Measurements from ENCODE around the gene TMEM106A. TPM values are rescaled to one million over a fixed set of nuclear protein-coding genes. Genes with fewer than 3 reads are reported as not detected.

The TMEM106A gene
- total RNA-seq, 2 donors from 2014 or later = 4.8 to 10.2 TPM

DNA sequence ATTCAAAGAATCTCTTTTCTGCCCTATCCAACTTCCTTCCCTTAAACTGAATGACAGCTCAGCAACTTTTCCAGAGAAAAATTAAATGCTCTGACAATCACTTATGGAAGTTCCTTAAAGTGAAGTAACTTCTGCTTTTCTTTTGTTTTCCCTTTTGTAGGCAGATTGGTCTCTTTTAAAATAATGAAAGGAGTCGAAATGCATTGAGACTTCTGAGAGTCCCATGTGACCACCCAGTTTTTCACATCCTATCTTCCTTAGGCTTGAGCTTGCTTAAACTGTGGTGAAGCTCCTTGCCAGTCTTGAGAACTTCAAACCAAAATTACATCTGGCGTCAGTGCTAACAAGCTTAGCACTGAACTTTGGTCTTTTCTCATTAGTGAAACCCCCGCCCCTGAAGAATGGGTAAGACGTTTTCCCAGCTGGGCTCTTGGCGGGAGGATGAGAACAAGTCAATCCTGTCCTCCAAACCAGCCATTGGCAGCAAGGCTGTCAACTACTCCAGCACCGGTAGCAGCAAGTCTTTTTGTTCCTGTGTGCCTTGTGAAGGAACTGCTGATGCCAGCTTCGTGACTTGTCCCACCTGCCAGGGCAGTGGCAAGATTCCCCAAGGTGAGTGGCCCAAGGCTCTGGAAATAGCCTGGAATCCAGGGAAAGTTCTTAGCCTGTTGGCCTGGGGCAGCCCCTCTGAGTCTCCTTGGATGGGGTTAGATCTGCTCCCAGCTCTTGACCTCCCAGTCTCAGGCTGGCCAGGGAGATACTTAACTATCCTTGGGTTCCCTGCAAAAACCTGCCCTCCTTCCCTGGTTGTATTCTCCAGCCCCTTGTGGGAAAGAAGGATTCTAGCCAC, 1.2 kb downstream of the TMEM106A start:
- intact Hi-C loops (cut with DNase I) = no loop called here
- H3K4me3 ChIP-seq = peak overlapping the region; percentile 61
- TF ChIP-seq, protein P1, sequence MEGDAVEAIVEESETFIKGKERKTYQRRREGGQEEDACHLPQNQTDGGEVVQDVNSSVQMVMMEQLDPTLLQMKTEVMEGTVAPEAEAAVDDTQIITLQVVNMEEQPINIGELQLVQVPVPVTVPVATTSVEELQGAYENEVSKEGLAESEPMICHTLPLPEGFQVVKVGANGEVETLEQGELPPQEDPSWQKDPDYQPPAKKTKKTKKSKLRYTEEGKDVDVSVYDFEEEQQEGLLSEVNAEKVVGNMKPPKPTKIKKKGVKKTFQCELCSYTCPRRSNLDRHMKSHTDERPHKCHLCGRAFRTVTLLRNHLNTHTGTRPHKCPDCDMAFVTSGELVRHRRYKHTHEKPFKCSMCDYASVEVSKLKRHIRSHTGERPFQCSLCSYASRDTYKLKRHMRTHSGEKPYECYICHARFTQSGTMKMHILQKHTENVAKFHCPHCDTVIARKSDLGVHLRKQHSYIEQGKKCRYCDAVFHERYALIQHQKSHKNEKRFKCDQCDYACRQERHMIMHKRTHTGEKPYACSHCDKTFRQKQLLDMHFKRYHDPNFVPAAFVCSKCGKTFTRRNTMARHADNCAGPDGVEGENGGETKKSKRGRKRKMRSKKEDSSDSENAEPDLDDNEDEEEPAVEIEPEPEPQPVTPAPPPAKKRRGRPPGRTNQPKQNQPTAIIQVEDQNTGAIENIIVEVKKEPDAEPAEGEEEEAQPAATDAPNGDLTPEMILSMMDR (IDR thresholded peaks at IDR 0.05) = no peak
- H3K27me3 ChIP-seq = no peaks in the 10 kb centered on the region
- no peaks in the 10 kb centered on the region for H3K9me3 ChIP-seq
- peaks cover 11% of the 10 kb centered on the region for H3K4me1 ChIP-seq
- peak; percentile 40 for DNase-seq
- peak overlapping the region; percentile 93 for H3K27ac ChIP-seq
- peak overlapping the region; percentile 91 for H3K9ac ChIP-seq (ENCODE audit: low read depth in 2 of 2, low read length in 2 of 2)
- no peaks in the 10 kb centered on the region for H3K36me3 ChIP-seq

DNA sequence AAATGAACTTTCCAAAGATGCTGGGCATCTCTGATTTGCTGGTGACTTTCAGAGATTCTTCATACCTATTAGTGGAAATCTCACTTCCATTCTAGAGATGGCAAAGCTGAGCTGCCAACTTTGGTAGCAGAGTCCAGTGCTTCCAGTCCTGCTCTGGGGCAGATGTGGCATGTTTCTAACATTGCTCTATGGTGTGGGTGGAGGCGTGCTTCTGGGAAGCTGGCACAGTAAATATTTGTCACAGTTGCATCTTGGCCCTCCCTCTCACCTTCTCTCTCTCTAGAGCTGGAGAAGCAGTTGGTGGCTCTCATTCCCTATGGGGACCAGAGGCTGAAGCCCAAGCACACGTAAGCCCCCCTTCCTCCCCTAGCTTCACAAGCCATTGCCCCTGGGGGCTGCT, 1.9 kb downstream of the TMEM106A start:
- Histone ChIP-seq H3K9ac (ENCODE audit: low read depth in 2 of 2, low read length in 2 of 2) (peak overlapping the region; percentile 9 to 12), H3K36me3 (no peaks in the 10 kb centered on the region), H3K4me3 (no peak overlapping the region), H3K27me3 (no peaks in the 10 kb centered on the region), H3K27ac (no peak overlapping the region), H3K9me3 (no peaks in the 10 kb centered on the region), H3K4me1 (peaks cover 11% of the 10 kb centered on the region)
- peak; percentile 24 for DNase-seq
- TF ChIP-seq, protein P1 (IDR thresholded peaks at IDR 0.05) = no peak
- intact Hi-C loops (cut with DNase I) = no loop called here

DNA sequence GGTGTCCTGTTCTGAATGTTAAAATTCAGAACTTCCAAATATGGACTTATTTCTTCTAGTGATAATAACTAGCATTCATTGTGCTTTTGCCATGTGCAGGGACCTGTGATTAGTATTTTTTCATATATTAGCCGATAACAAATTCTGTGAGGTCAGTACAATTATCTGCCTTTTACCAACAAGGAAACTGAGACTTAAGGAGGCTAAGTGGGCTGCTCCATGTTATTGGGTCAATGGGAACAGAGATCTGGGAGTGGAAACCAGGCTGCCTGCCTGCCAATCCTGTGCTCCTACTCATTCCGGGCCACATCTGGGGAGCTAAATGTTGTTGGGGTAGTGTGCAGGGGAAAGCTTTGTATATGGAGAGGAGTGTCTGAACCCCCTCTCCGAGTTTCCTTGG, 3.7 kb downstream of the TMEM106A start:
- TF ChIP-seq, protein P1 (IDR thresholded peaks at IDR 0.05) = no peak
- H3K4me1 ChIP-seq = peaks cover 8% of the 10 kb centered on the region
- no peak overlapping the region for H3K4me3 ChIP-seq
- intact Hi-C loops (cut with DNase I) = no loop called here
- H3K36me3 ChIP-seq = no peaks in the 10 kb centered on the region
- no peaks in the 10 kb centered on the region for H3K9me3 ChIP-seq
- H3K27me3 ChIP-seq = no peaks in the 10 kb centered on the region
- H3K9ac ChIP-seq (ENCODE audit: low read depth in 2 of 2, low read length in 2 of 2) = no peak overlapping the region
- H3K27ac ChIP-seq = no peak overlapping the region
- no peak for DNase-seq

DNA sequence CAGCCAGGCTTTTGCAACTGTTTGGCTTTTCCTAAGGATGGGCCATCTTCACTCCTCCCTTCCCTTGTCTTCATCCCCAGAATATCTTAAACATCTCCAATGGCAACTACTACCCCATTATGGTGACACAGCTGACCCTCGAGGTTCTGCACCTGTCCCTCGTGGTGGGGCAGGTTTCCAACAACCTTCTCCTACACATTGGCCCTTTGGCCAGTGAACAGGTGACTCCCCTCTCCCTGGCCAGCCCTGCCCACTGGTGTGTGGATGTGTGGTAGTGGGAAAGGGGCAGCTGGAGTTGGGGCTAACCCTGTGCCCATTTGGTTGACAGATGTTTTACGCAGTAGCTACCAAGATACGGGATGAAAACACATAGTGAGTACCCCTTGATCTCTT, 4.7 kb downstream of the TMEM106A start:
- Histone ChIP-seq H3K4me3 (no peak overlapping the region), H3K9ac (ENCODE audit: low read depth in 2 of 2, low read length in 2 of 2) (no peak overlapping the region), H3K27ac (no peak overlapping the region), H3K27me3 (no peaks in the 10 kb centered on the region), H3K4me1 (no peaks in the 10 kb centered on the region), H3K9me3 (no peaks in the 10 kb centered on the region), H3K36me3 (no peaks in the 10 kb centered on the region)
- no peak for DNase-seq
- intact Hi-C loops (cut with DNase I) = no loop called here
- TF ChIP-seq, protein P1 (IDR thresholded peaks at IDR 0.05) = no peak

DNA sequence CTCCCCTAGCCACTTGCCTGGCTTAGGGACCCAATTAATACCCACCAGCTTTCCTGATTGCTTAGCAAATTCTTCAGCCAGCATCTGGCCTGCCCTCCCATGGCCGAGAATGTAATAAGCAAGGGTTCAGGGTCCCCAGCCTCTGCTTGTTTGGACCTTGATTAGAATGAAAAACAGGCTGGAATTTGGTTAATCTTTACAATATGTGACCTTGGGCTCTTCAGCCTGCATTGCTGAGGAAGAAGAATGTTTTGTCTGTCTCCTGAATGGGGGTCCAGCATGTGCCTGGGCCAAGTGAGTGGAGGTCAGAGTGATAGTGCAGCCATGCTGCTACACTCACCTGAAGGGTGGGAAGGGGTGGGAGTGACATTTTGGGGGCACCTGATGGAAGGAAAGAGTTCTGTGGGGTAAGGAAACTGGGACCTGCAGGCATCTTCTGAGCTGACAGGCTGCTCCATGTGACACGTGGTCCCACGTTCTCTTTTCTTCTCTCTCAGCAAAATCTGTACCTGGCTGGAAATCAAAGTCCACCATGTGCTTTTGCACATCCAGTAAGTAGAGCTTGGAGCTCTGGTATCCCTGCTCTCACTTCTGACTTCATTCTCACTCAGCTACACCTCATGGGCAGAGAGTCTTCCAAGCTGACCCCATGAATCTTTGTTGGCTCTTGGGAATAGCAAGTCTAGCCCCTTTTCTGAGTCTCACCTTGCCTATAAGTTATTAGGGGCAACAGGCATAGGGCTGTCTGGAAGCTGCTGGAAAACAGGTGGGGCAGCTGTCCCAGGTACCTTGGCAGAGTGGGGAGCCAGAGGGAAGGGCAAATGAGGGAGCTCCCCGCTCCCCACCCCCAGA, 5.3 kb downstream of the TMEM106A start:
- Histone ChIP-seq H3K9me3 (no peaks in the 10 kb centered on the region), H3K4me3 (no peak overlapping the region), H3K4me1 (no peaks in the 10 kb centered on the region), H3K36me3 (no peaks in the 10 kb centered on the region), H3K27ac (no peak overlapping the region), H3K27me3 (no peaks in the 10 kb centered on the region), H3K9ac (ENCODE audit: low read depth in 2 of 2, low read length in 2 of 2) (no peak overlapping the region)
- intact Hi-C loops (cut with DNase I) = no loop called here
- no peak for DNase-seq
- TF ChIP-seq, protein P1 (IDR thresholded peaks at IDR 0.05) = no peak

Data from colonic mucosa (tissue), 4 donors.